DOHH2 (cell line): ENCODE results near the gene TSSK2.

Experiments
- H3F3A ChIP-seq: fragments of 200-600 bp; sonication (generic), shearing (Covaris generic); 2 replicates; pipeline ENCODE4 v1.6.0; 2016; ENCODE audit warnings: antibody characterized with exemption, mild to moderate bottlenecking; ENCODE audit not compliant: control insufficient read depth, insufficient read depth
- H3K27ac ChIP-seq: fragments of 200-600 bp; sonication (generic); 2 replicates; pipeline ENCODE4 v1.5.1; 2014; ENCODE audit warnings: low read depth, mild to moderate bottlenecking, low read length, moderate library complexity
- H3K27me3 ChIP-seq: fragments of 200-600 bp; sonication (generic); 2 replicates; pipeline ENCODE4 v1.6.1; 2014; ENCODE audit warnings: mild to moderate bottlenecking, low read length, mixed read lengths; ENCODE audit not compliant: control insufficient read depth
- H3K36me3 ChIP-seq: fragments of 200-600 bp; sonication (generic); 2 replicates; pipeline ENCODE4 v1.6.1; 2014; ENCODE audit warnings: mild to moderate bottlenecking, low read length, moderate library complexity, mixed read lengths; ENCODE audit not compliant: control insufficient read depth
- H3K4me1 ChIP-seq: fragments of 200-600 bp; sonication (generic); 2 replicates; pipeline ENCODE4 v1.6.1; 2014; ENCODE audit warnings: mild to moderate bottlenecking, low read length, mixed read lengths; ENCODE audit not compliant: control insufficient read depth
- H3K4me2 ChIP-seq: fragments of 200-600 bp; sonication (generic); 2 replicates; pipeline ENCODE4 v1.6.0; 2014; ENCODE audit warnings: mild to moderate bottlenecking, low read length, moderate library complexity
- H3K4me3 ChIP-seq: fragments of 200-600 bp; sonication (generic); 2 replicates; pipeline ENCODE4 v1.5.1; 2014; ENCODE audit warnings: mild to moderate bottlenecking, low read length, mixed read lengths
- H3K79me2 ChIP-seq: fragments of 200-600 bp; sonication (generic); 2 replicates; pipeline ENCODE4 v1.6.1; 2014; ENCODE audit warnings: mild to moderate bottlenecking, low read length, mixed read lengths; ENCODE audit not compliant: control insufficient read depth
- H3K9me2 ChIP-seq: fragments of 200-600 bp; sonication (generic); replicated peaks from 2 replicates; pipeline ENCODE4 v1.6.1; 2014; ENCODE audit warnings: mild to moderate bottlenecking, low read length, mixed read lengths; ENCODE audit not compliant: control insufficient read depth
- H3K9me3 ChIP-seq: fragments of 200-600 bp; sonication (generic); 2 replicates; pipeline ENCODE4 v1.6.1; 2014; ENCODE audit warnings: antibody characterized with exemption, low read length, mixed read lengths; ENCODE audit not compliant: control insufficient read depth, insufficient read depth
- H4K20me1 ChIP-seq: fragments of 200-600 bp; sonication (generic); 2 replicates; pipeline ENCODE4 v1.6.0; 2014; ENCODE audit warnings: low read depth, mild to moderate bottlenecking, antibody characterized with exemption, low read length, moderate library complexity; ENCODE audit not compliant: control insufficient read depth, insufficient read depth
- EZH2phosphoT487 ChIP-seq: fragments of 200-600 bp; sonication (generic); IDR thresholded peaks from 2 replicates; pipeline ENCODE4 v1.6.1; 2017; ENCODE audit warnings: borderline replicate concordance, mild to moderate bottlenecking, antibody characterized with exemption, low read length, moderate library complexity, mixed read lengths
- TF ChIP-seq, protein P1 (sequence below): fragments of 200-600 bp; sonication (generic); IDR thresholded peaks from one replicate; pipeline ENCODE4 v1.5.1; 2014; ENCODE audit warnings: antibody characterized with exemption, mild to moderate bottlenecking, low read depth, low read length; ENCODE audit not compliant: poor library complexity, severe bottlenecking

The TSSK2 gene

DNA sequence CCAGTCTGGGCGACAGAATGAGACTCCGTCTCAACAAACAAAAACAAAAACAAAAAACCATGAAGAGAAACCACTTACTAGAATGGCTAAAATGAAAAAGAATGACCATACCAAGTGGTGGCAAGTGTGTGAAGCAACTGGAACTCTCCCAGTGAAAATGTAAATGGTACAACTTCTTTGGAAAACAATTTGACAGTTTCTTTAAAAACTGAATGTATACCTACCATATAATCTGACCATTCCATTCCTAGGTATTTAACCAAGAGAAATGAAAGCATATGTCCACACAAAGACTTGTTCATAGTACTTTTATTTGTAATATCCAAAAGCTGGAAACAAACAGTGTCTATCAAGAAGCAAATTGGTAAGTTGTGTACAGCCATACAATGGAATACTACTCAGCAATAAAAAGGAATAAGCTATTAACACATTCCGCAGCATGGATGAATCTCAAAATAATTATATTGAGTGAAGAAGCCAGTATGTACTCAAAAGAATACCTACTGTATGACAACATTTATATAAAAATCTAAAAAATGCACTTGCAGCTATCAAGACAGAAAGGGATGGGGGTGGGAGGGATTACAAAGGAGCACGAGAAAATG is 36.6 kb upstream of the TSSK2 start:
- Histone ChIP-seq H3K9me3 (no peaks in the 10 kb centered on the region), H3K79me2 (peaks cover 43% of the 10 kb centered on the region), H3K27me3 (no peaks in the 10 kb centered on the region), H3F3A (no peaks in the 10 kb centered on the region), H3K36me3 (peaks cover 5% of the 10 kb centered on the region; the same call in 1 of the 2 replicates), H3K4me2 (no peak overlapping the region), H3K27ac (no peak overlapping the region), H4K20me1 (peaks cover 7% of the 10 kb centered on the region; the same call in 1 of the 2 replicates), H3K9me2 (no peaks in the 10 kb centered on the region), H3K4me1 (no peaks in the 10 kb centered on the region), H3K4me3 (no peak overlapping the region)
- TF ChIP-seq, protein P1, sequence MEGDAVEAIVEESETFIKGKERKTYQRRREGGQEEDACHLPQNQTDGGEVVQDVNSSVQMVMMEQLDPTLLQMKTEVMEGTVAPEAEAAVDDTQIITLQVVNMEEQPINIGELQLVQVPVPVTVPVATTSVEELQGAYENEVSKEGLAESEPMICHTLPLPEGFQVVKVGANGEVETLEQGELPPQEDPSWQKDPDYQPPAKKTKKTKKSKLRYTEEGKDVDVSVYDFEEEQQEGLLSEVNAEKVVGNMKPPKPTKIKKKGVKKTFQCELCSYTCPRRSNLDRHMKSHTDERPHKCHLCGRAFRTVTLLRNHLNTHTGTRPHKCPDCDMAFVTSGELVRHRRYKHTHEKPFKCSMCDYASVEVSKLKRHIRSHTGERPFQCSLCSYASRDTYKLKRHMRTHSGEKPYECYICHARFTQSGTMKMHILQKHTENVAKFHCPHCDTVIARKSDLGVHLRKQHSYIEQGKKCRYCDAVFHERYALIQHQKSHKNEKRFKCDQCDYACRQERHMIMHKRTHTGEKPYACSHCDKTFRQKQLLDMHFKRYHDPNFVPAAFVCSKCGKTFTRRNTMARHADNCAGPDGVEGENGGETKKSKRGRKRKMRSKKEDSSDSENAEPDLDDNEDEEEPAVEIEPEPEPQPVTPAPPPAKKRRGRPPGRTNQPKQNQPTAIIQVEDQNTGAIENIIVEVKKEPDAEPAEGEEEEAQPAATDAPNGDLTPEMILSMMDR, result no peak
- TF ChIP-seq EZH2phosphoT487, result no peak

DNA sequence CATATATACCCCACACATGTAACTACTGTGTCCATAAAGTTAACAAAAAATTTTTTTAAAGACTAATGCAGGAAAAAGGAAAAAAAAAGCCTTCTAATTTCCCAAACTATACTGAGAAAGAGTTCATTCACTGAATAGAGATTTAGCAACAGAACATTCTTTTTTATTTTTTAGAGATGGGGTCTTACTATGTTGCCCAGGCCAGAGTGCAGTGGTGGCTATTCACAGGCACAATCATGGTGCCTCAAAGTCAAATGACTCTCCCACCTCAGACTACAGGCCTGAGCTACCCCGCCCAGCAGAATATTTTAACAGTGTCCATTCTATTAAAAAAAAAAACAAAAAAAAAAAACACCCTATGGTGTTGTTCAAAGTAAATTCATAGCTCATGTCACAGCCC is 34.6 kb upstream of the TSSK2 start:
- Histone ChIP-seq H3K4me1 (no peaks in the 10 kb centered on the region), H3K4me3 (no peak overlapping the region), H3K4me2 (no peak overlapping the region), H3K36me3 (peaks cover 5% of the 10 kb centered on the region; the same call in 1 of the 2 replicates), H4K20me1 (peaks cover 7% of the 10 kb centered on the region; the same call in 1 of the 2 replicates), H3K9me3 (no peaks in the 10 kb centered on the region), H3K9me2 (no peaks in the 10 kb centered on the region), H3K27ac (no peak overlapping the region), H3F3A (no peaks in the 10 kb centered on the region), H3K79me2 (peaks cover 59% of the 10 kb centered on the region), H3K27me3 (no peaks in the 10 kb centered on the region)
- no peak for TF ChIP-seq EZH2phosphoT487
- TF ChIP-seq, protein P1, result no peak

DNA sequence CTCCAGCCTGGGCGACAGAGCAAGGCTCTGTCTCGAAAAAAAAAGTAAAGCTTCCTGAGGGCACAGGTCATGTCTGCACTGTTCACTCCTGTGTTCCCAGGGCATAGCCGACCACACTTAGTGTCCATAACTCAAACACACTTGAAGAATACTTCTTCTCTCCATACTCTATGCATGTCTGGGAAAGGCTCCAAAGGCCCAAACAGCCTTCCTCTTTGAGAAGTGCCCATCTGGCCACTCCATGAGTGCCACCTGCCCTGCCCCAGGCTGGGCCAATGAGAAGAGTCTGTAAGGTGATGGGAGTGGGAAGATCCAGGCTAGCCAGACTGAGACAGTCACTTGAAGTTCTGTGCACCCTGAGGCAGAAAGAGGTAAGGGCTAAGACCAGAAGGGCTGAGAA is 33.6 kb upstream of the TSSK2 start:
- H3K36me3 ChIP-seq, result peaks cover 5% of the 10 kb centered on the region; the same call in 1 of the 2 replicates
- no peak overlapping the region for H3K4me3 ChIP-seq
- H3K9me3 ChIP-seq, result no peaks in the 10 kb centered on the region
- peaks cover 7% of the 10 kb centered on the region; the same call in 1 of the 2 replicates for H4K20me1 ChIP-seq
- no peaks in the 10 kb centered on the region for H3F3A ChIP-seq
- peaks cover 67% of the 10 kb centered on the region for H3K79me2 ChIP-seq
- TF ChIP-seq, protein P1, result no peak
- TF ChIP-seq EZH2phosphoT487, result no peak
- H3K27me3 ChIP-seq, result no peaks in the 10 kb centered on the region
- H3K9me2 ChIP-seq, result no peaks in the 10 kb centered on the region
- H3K4me1 ChIP-seq, result no peaks in the 10 kb centered on the region
- H3K4me2 ChIP-seq, result no peak overlapping the region
- H3K27ac ChIP-seq, result no peak overlapping the region
